Mucosa of gallbladder (tissue), 1 donor: ENCODE results near the gene ZBTB18. TPM values are rescaled to one million over a fixed set of nuclear protein-coding genes. Genes with fewer than 3 reads are reported as not detected.

ENCODE experiments used
- total RNA-seq: library from RNA; stranded (reverse); gene quantifications from one replicate; pipeline ENCODE4 v1.2.1, GENCODE V29; 2021
- donor health status: DM: no; HTN: no; CAD: no.

Gene ZBTB18
- total RNA-seq, 1 donor from 2014 or later, result 27.6 TPM

Other genes with a start within 250 kb of the ZBTB18 start
- 35.0 TPM for gene AKT3, start 201.0 kb upstream of the ZBTB18 start, total RNA-seq